IMR-90 (cell line): ENCODE results near the gene BTBD9. TPM values are rescaled to one million over a fixed set of nuclear protein-coding genes. Genes with fewer than 3 reads are reported as not detected.

Experiments used
- ATAC-seq: fragments of 200-7000 bp; cut with Tn5 transposase; 2 replicates; pipeline ENCODE4 v1.9.1; 2020; ENCODE audit warnings: low read depth, mild to moderate bottlenecking, moderate library complexity
- BruUV-seq: library from RNA; stranded (reverse); fragments of 400-500 nt; replicated peaks from 2 replicates; lab custom pipeline; 2021; lab: Mats Ljungman, UMichigan
- CTCF ChIA-PET: fragments of 300-600 bp; formaldehyde crosslinking; extraction: SDS; loops from one replicate; lab custom pipeline; 2021; ENCODE audit warnings: antibody characterized with exemption; lab: Yijun Ruan, JAX
- POLR2A ChIA-PET: fragments of 300-600 bp; sonication (Branson Sonifier 250); formaldehyde crosslinking; loops from one replicate; lab custom pipeline; 2022; ENCODE audit warnings: antibody characterized with exemption; ENCODE audit not compliant: unreplicated experiment; lab: Charles Lee
- DNase-seq: peaks from one replicate; pipeline ENCODE4 v3.0.0; 2013
- H2AFZ ChIP-seq: replicated peaks from 2 replicates; pipeline ENCODE3; 2013; ENCODE audit warnings: low read length, mild to moderate bottlenecking; ENCODE audit not compliant: poor library complexity
- H2AK5ac ChIP-seq: 2 replicates; pipeline ENCODE4 v1.6.1; 2013; ENCODE audit warnings: low read depth, low read length, inconsistent platforms
- H2AK9ac ChIP-seq: replicated peaks from 2 replicates; pipeline ENCODE3; 2013; ENCODE audit warnings: mild to moderate bottlenecking, low read depth, low read length, moderate library complexity; ENCODE audit not compliant: poor library complexity
- H2BK120ac ChIP-seq: 2 replicates; pipeline ENCODE4 v1.6.1; 2013; ENCODE audit warnings: low read depth, low read length, inconsistent platforms
- H2BK15ac ChIP-seq: 3 replicates; pipeline ENCODE4 v1.6.1; 2013; ENCODE audit warnings: low read depth, low read length, inconsistent platforms
- H2BK20ac ChIP-seq: 2 replicates; pipeline ENCODE4 v1.6.1; 2013; ENCODE audit warnings: low read depth, mild to moderate bottlenecking, inconsistent platforms, low read length, moderate library complexity
- H2BK5ac ChIP-seq: 2 replicates; pipeline ENCODE4 v1.6.1; 2013; ENCODE audit warnings: mild to moderate bottlenecking, low read depth, low read length, inconsistent platforms; ENCODE audit not compliant: poor library complexity, severe bottlenecking
- H3K14ac ChIP-seq: replicated peaks from 2 replicates; pipeline ENCODE4 v1.6.1; 2013; ENCODE audit warnings: low read depth, low read length, inconsistent platforms
- H3K18ac ChIP-seq: 2 replicates; pipeline ENCODE4 v1.6.1; 2013; ENCODE audit warnings: low read depth, low read length, control low read depth
- H3K23ac ChIP-seq: 2 replicates; pipeline ENCODE4 v1.6.1; 2013; ENCODE audit warnings: low read depth, low read length, inconsistent platforms
- H3K27ac ChIP-seq: 2 replicates; pipeline ENCODE4 v1.5.1; 2013; ENCODE audit warnings: mild to moderate bottlenecking, control low read depth, low read length; ENCODE audit not compliant: insufficient read depth
- H3K27me3 ChIP-seq: 2 replicates; pipeline ENCODE4 v1.6.1; 2013; ENCODE audit warnings: low read length; ENCODE audit not compliant: control insufficient read depth, insufficient read depth
- H3K36me3 ChIP-seq: 2 replicates; pipeline ENCODE4 v1.6.1; 2013; ENCODE audit warnings: low read length, mixed read lengths; ENCODE audit not compliant: control insufficient read depth, insufficient read depth
- H3K4ac ChIP-seq: 2 replicates; pipeline ENCODE4 v1.6.1; 2013; ENCODE audit warnings: low read depth, low read length, inconsistent platforms
- H3K4me1 ChIP-seq: 2 replicates; pipeline ENCODE4 v1.6.1; 2013; ENCODE audit warnings: low read length, mixed read lengths; ENCODE audit not compliant: control insufficient read depth, insufficient read depth
- H3K4me2 ChIP-seq: 2 replicates; pipeline ENCODE4 v1.6.1; 2013; ENCODE audit warnings: low read depth, mild to moderate bottlenecking, control low read depth, low read length, moderate library complexity
- H3K4me3 ChIP-seq: 2 replicates; pipeline ENCODE4 v1.5.1; 2013; ENCODE audit warnings: low read depth, mild to moderate bottlenecking, control low read depth, low read length, moderate library complexity; ENCODE audit not compliant: insufficient read depth
- H3K56ac ChIP-seq: 2 replicates; pipeline ENCODE4 v1.6.1; 2013; ENCODE audit warnings: low read length, inconsistent platforms; ENCODE audit not compliant: insufficient read depth; ENCODE audit errors: extremely low read depth
- H3K79me1 ChIP-seq, 2 experiments: 2 replicates each; pipeline ENCODE4 v1.6.1; 2013; ENCODE audit warnings: low read length in 2 of 2, inconsistent platforms in 1 of 2, low read depth in 1 of 2
- H3K9ac ChIP-seq: 2 replicates; pipeline ENCODE4 v1.6.1; 2013; ENCODE audit warnings: low read depth, low read length, control low read depth
- H3K9me1 ChIP-seq: 2 replicates; pipeline ENCODE4 v1.6.1; 2013; ENCODE audit warnings: low read length, inconsistent platforms; ENCODE audit not compliant: insufficient read depth
- H3K9me3 ChIP-seq: 2 replicates; pipeline ENCODE4 v1.6.1; 2013; ENCODE audit warnings: low read length; ENCODE audit not compliant: control insufficient read depth, insufficient read depth
- H4K20me1 ChIP-seq: 2 replicates; pipeline ENCODE4 v1.6.1; 2013; ENCODE audit warnings: low read length, inconsistent platforms; ENCODE audit not compliant: insufficient read depth
- H4K5ac ChIP-seq: 2 replicates; pipeline ENCODE4 v1.6.1; 2013; ENCODE audit warnings: mild to moderate bottlenecking, low read depth, low read length, control low read depth
- H4K8ac ChIP-seq, 2 experiments: 2 replicates each; pipeline ENCODE4 v1.6.1; 2013; ENCODE audit warnings: low read depth in 2 of 2, low read length in 2 of 2, control low read depth in 1 of 2, inconsistent platforms in 1 of 2
- H4K91ac ChIP-seq: 2 replicates; pipeline ENCODE4 v1.6.1; 2013; ENCODE audit warnings: low read depth, low read length, inconsistent platforms; ENCODE audit not compliant: insufficient read depth
- BHLHE40 ChIP-seq: fragments of 150-350 bp; IDR thresholded peaks from 2 replicates; pipeline ENCODE4 v1.6.1; 2016; ENCODE audit warnings: mild to moderate bottlenecking, low read depth, low read length
- CEBPB ChIP-seq: IDR thresholded peaks from 2 replicates; pipeline ENCODE4 v1.6.1; 2012; ENCODE audit warnings: low read depth, low read length, improper control_type of control experiment
- CHD1 ChIP-seq: IDR thresholded peaks from 2 replicates; pipeline ENCODE4 v1.6.1; 2012; ENCODE audit warnings: low read depth, low read length, improper control_type of control experiment
- MAFK ChIP-seq: IDR thresholded peaks from 2 replicates; pipeline ENCODE4 v1.6.1; 2012; ENCODE audit warnings: low read depth, low read length, improper control_type of control experiment
- MAZ ChIP-seq: IDR thresholded peaks from 2 replicates; pipeline ENCODE4 v1.6.1; 2012; ENCODE audit warnings: low read depth, mild to moderate bottlenecking, low read length, improper control_type of control experiment, moderate library complexity, borderline replicate concordance
- MXI1 ChIP-seq: IDR thresholded peaks from 2 replicates; pipeline ENCODE4 v1.6.1; 2012; ENCODE audit warnings: low read depth, mild to moderate bottlenecking, low read length, moderate library complexity, borderline replicate concordance
- NFE2L2 ChIP-seq: fragments of 150-350 bp; IDR thresholded peaks from 2 replicates; pipeline ENCODE4 v1.6.1; 2016; ENCODE audit warnings: low read depth, mild to moderate bottlenecking, low read length
- POLR2A ChIP-seq: IDR thresholded peaks from 2 replicates; pipeline ENCODE4 v1.6.1; 2012; ENCODE audit warnings: mild to moderate bottlenecking, low read depth, low read length
- RCOR1 ChIP-seq: IDR thresholded peaks from 2 replicates; pipeline ENCODE4 v1.6.1; 2012; ENCODE audit warnings: mild to moderate bottlenecking, low read length, improper control_type of control experiment; ENCODE audit not compliant: insufficient replicate concordance
- RFX5 ChIP-seq: IDR thresholded peaks from 2 replicates; pipeline ENCODE4 v1.8.0; 2012; ENCODE audit warnings: low read depth, mild to moderate bottlenecking, low read length, moderate library complexity
- SMC3 ChIP-seq: fragments of 150-350 bp; IDR thresholded peaks from 2 replicates; pipeline ENCODE4 v1.6.1; 2016; ENCODE audit warnings: low read depth, mild to moderate bottlenecking, antibody characterized with exemption, low read length, moderate library complexity
- dilution Hi-C: fragments of 300-500 bp; cut with HindIII; formaldehyde crosslinking; loops from one replicate; pipeline ENCODE4 v1.14.3; 2018; ENCODE audit warnings: low sequenced_read_pairs; ENCODE audit not compliant: unreplicated experiment
- in situ Hi-C: fragments of 300-500 bp; cut with MboI; formaldehyde crosslinking; loops from 3 replicates; pipeline ENCODE4 v1.14.3; 2019; ENCODE audit warnings: low sequenced_read_pairs, inconsistent platforms, mixed read lengths
- intact Hi-C: fragments of 100-400 bp; cut with micrococcal nuclease; formaldehyde crosslinking; loops from 2 replicates; pipeline ENCODE4 v1.10.0; 2022
- polyA plus RNA-seq, 3 experiments: library from polyadenylated mRNA; depleted of rRNA; stranded (reverse); fragments of >200 nt; gene quantifications; 2 replicates each; pipeline ENCODE4 v1.2.3, GENCODE V29; 2012; ENCODE audit warnings: low replicate concordance in 1 of 3
- total RNA-seq: library from RNA; depleted of rRNA; stranded (reverse); fragments of >200 nt; gene quantifications from 2 replicates; pipeline ENCODE4 v1.2.3, GENCODE V29; 2012
- TF ChIP-seq, protein P1 (sequence below): conservative IDR thresholded peaks from 2 replicates; pipeline ENCODE4 v1.5.1; 2012; ENCODE audit warnings: mild to moderate bottlenecking, low read depth, low read length, improper control_type of control experiment
- TF ChIP-seq, protein P2 (sequence below): fragments of 150-350 bp; IDR thresholded peaks from 2 replicates; pipeline ENCODE4 v1.6.1; 2017; ENCODE audit warnings: mild to moderate bottlenecking, antibody characterized with exemption, low read length, low read depth
- TF ChIP-seq, protein P3 (sequence below): fragments of 150-350 bp; IDR thresholded peaks from 2 replicates; pipeline ENCODE4 v1.6.1; 2016; ENCODE audit warnings: low read depth, mild to moderate bottlenecking, low read length, moderate library complexity, borderline replicate concordance

BTBD9 gene
- total and polyA plus RNA-seq, 2 of the 4 experiments (the other 2 are of a cell fraction), result 4.1 to 22.0 TPM

DNA sequence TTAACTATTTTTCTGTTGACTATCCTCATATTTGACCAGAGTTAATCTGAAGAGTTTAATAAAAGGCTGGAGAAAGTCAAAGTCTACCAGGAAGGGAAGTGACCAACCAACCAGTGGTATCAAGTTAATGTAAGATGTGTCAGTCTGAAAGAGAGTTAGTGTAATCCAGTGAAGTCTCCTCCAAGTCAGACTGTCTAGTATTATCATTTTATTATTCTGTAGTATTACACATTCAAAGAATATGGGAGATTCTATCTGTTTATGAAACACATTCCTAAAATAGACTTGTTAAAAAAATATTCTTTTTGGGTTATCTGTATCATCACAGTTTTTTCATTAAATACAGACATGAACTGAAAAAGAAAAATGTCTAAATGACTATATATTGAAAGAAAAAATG, 194.4 kb downstream of the BTBD9 start:
- BruUV-seq, result no TSS peak
- Histone ChIP-seq H3K9me1 (no peaks in the 10 kb centered on the region), H2AFZ (no peak overlapping the region), H3K18ac (no peak overlapping the region), H3K4me2 (no peak overlapping the region), H3K27me3 (no peaks in the 10 kb centered on the region), H2BK20ac (no peak overlapping the region), H2BK120ac (no peak overlapping the region), H3K9ac (no peak overlapping the region), H2BK15ac (no peak overlapping the region), H3K23ac (no peak overlapping the region), H3K9me3 (no peaks in the 10 kb centered on the region), H3K56ac (no peak overlapping the region), H3K14ac (no peak overlapping the region), H4K20me1 (no peaks in the 10 kb centered on the region), H4K8ac (no peak overlapping the region), H3K4ac (no peak overlapping the region), H3K4me3 (no peak overlapping the region), H3K27ac (no peak overlapping the region), H4K5ac (no peak overlapping the region), H3K36me3 (no peaks in the 10 kb centered on the region), H2AK9ac (no peak overlapping the region), H3K79me1 (no peaks in the 10 kb centered on the region; a peak in 2 of 4 replicates), H2AK5ac (no peak overlapping the region), H3K4me1 (peaks cover 2% of the 10 kb centered on the region; the same call in 1 of the 2 replicates), H4K91ac (no peak overlapping the region), H2BK5ac (no peak overlapping the region)
- in situ Hi-C loops (no loop called here), intact Hi-C loops (no loop called here), dilution Hi-C loops (no loop called here)
- ChIA-PET POLR2A (no interaction called here), CTCF (no interaction called here)
- ATAC-seq, result peak; percentile 89
- no peak for TF ChIP-seq MXI1
- no peak for TF ChIP-seq SMC3
- no peak for TF ChIP-seq CHD1
- TF ChIP-seq MAZ, result no peak
- TF ChIP-seq, protein P1, sequence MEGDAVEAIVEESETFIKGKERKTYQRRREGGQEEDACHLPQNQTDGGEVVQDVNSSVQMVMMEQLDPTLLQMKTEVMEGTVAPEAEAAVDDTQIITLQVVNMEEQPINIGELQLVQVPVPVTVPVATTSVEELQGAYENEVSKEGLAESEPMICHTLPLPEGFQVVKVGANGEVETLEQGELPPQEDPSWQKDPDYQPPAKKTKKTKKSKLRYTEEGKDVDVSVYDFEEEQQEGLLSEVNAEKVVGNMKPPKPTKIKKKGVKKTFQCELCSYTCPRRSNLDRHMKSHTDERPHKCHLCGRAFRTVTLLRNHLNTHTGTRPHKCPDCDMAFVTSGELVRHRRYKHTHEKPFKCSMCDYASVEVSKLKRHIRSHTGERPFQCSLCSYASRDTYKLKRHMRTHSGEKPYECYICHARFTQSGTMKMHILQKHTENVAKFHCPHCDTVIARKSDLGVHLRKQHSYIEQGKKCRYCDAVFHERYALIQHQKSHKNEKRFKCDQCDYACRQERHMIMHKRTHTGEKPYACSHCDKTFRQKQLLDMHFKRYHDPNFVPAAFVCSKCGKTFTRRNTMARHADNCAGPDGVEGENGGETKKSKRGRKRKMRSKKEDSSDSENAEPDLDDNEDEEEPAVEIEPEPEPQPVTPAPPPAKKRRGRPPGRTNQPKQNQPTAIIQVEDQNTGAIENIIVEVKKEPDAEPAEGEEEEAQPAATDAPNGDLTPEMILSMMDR, result no peak
- no peak for TF ChIP-seq CEBPB
- TF ChIP-seq, protein P2, sequence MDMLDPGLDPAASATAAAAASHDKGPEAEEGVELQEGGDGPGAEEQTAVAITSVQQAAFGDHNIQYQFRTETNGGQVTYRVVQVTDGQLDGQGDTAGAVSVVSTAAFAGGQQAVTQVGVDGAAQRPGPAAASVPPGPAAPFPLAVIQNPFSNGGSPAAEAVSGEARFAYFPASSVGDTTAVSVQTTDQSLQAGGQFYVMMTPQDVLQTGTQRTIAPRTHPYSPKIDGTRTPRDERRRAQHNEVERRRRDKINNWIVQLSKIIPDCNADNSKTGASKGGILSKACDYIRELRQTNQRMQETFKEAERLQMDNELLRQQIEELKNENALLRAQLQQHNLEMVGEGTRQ, result no peak
- TF ChIP-seq POLR2A, result no peak
- TF ChIP-seq, protein P3, sequence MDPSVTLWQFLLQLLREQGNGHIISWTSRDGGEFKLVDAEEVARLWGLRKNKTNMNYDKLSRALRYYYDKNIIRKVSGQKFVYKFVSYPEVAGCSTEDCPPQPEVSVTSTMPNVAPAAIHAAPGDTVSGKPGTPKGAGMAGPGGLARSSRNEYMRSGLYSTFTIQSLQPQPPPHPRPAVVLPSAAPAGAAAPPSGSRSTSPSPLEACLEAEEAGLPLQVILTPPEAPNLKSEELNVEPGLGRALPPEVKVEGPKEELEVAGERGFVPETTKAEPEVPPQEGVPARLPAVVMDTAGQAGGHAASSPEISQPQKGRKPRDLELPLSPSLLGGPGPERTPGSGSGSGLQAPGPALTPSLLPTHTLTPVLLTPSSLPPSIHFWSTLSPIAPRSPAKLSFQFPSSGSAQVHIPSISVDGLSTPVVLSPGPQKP, result no peak
- no peak for TF ChIP-seq MAFK
- TF ChIP-seq NFE2L2, result no peak
- TF ChIP-seq BHLHE40, result no peak
- TF ChIP-seq RFX5, result no peak
- TF ChIP-seq RCOR1, result no peak
- peak; percentile 59 for DNase-seq
